GM19240 (cell line): ENCODE measurements around the gene BICRA.
"Not testable (repeated sequence)": the region's sequence is repeated elsewhere in the genome, so short reads cannot be mapped to it uniquely, and the experiment has no call there.

ENCODE experiments used
- DNase-seq: peaks from one replicate; pipeline ENCODE4 v3.0.0; 2011; ENCODE audit warnings: low spot score; ENCODE audit not compliant: insufficient read length

Gene BICRA

GRCh38 chr19:47661611-47662010 lies 52.7 kb downstream of the BICRA start:
- DNase-seq, result no peak

DNA sequence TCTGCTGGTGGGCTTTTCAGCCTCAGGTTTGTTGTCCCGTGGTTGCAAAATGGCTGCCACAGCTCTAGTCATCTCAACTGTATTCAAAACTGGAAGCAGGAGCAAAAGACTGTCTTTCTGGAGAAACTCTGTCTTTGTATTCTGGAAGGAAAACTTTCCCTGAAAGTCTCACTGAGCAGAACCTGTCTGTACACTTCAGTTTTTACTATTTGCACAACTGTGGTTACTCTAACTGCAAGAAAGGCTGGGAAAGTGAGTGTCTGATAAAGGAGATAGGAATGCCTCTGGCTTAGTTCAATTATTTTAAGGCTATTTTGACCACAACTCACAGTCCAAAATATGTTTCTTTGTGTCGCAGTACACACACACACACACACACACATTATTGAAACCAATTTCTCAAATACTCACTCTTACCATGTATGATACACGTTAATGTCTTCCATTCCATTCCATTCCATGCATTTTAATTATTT lies 54.5 kb downstream of the BICRA start:
- no peak for DNase-seq

GRCh38 chr19:47663911-47664771 lies 55.2 kb downstream of the BICRA start:
- no peak for DNase-seq

- DNase-seq, result not testable (repeated sequence)
Measured at GRCh38 chr19:47668556-47668955, 59.6 kb downstream of the BICRA start.

GRCh38 chr19:47670736-47671135 lies 61.8 kb downstream of the BICRA start:
- DNase-seq, result no peak

- no peak for DNase-seq
Measured at GRCh38 chr19:47671499-47671898, 62.6 kb downstream of the BICRA start.

DNA sequence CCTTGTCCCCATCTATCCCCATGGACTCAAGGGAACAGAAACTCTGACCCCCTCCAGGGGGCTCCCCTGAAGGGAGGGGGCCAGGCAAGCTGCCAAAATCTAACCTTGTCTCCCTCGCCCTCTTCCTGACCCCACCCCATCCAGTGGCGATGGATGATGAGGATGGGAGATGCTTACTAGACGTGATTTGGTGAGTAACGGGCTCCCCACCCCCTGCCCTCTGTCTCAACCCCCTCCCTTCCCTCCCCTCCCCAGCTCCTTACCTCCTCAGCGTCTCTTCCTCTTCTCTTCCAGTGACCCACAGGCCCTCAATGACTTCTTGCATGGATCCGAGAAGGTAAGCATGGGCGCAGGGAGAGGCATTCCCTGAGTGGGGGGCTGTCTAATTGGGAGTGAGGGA lies 64.5 kb downstream of the BICRA start:
- no peak for DNase-seq

- no peak for DNase-seq
Measured at GRCh38 chr19:47674548-47674947, 65.6 kb downstream of the BICRA start.

DNA sequence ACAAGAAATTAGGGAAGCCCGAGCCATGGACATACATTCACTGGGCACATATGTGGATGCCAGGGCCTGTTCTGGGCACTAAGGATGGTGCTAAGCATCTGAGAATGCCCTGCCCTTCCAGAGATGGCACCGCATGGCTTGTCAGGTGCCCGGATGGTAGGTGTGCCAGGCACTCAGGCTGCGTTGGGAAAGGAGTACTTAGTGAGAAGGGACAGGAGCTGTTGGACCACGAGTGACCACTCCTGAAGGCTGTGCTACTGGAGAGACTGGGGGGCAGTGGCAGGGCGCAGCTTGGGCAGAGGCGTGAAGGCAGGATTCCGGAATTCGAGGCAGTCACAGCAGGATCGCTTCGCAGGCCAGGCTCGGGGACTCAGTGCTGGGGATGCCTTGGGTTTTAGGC lies 66.3 kb downstream of the BICRA start:
- no peak for DNase-seq

DNA sequence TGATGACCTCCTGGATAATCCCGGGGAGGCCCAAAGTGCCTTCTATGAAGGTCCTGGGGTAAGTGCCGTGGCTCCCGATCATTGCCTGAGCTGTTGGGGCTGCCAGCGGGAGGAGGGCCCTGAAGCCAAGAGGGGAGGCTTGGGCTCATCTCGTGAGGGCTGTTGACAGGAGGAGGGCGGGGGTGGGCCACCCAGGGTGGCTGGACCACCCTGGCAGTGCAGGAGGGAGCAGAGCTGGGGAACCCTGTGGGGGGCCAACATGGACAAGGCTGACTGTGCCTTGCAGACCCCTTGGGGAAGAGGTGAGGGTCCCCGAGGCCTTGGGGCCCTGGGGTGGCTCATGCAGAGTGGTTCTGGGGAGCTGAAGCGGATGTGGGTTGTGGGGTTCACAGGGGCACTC lies 66.9 kb downstream of the BICRA start:
- no peak for DNase-seq

DNA sequence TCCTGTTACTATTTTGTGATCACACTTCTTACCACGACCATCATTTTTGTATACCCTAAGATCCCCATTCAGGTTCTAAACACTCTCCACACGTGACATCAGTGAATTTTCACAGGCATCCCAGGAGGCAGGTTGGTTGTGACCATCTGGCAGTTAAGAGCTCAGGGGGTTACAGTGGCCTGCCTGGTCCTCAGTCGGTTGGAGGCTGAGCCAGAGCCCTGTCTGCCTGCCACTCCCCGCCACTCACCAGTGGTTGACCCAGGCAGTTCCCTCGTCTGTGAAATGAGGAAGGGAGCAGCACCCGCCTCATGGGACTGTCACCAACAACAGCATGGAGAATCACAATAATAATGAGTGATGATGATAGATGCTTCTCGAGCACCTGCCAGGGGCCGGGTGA lies 67.9 kb downstream of the BICRA start:
- no peak for DNase-seq

- no peak for DNase-seq
Measured at GRCh38 chr19:47679251-47679900, 70.4 kb downstream of the BICRA start.

DNA sequence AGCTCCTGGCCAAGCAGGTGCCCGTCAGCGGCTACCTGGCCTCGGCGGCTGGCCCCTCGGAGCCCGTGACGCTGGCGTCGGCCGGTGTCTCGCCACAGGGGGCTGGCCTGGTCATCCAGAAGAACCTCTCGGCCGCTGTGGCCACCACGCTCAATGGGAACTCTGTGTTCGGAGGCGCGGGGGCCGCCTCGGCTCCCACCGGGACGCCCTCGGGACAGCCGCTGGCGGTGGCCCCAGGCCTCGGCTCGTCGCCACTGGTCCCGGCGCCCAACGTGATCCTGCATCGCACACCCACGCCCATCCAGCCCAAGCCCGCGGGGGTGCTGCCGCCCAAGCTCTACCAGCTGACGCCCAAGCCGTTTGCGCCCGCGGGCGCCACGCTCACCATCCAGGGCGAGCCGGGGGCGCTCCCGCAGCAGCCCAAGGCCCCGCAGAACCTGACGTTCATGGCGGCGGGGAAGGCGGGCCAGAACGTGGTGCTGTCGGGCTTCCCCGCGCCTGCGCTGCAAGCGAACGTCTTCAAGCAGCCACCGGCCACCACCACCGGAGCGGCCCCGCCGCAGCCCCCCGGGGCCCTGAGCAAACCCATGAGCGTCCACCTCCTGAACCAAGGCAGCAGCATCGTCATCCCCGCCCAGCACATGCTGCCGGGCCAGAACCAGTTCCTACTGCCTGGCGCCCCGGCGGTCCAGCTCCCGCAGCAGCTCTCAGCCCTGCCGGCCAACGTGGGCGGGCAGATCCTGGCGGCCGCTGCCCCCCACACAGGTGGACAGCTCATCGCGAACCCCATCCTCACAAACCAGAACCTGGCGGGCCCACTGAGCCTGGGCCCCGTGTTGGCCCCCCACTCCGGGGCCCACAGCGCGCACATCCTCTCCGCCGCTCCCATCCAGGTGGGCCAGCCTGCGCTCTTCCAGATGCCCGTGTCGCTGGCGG lies 71.3 kb downstream of the BICRA start:
- no peak for DNase-seq

GRCh38 chr19:47680858-47681332 lies 72.0 kb downstream of the BICRA start:
- no peak for DNase-seq

GRCh38 chr19:47681388-47681787 lies 72.5 kb downstream of the BICRA start:
- no peak for DNase-seq

DNA sequence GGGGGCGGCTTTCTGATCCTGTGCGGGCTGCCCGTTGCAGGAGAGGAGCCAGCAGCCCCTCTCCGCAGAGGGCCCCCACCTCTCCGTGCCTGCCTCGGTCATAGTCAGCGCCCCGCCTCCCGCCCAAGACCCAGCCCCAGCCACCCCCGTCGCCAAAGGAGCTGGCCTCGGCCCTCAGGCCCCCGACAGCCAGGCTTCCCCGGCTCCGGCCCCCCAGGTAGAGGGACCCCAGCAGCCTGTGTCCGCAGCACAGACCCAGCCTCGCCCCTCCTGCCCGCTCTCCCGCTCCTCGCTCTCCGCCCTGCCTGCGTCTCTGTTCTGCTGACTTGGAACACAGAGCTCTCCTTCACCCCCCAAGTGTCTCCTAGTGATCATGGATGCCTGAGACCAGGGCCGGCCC lies 73.0 kb downstream of the BICRA start:
- DNase-seq, result no peak

DNA sequence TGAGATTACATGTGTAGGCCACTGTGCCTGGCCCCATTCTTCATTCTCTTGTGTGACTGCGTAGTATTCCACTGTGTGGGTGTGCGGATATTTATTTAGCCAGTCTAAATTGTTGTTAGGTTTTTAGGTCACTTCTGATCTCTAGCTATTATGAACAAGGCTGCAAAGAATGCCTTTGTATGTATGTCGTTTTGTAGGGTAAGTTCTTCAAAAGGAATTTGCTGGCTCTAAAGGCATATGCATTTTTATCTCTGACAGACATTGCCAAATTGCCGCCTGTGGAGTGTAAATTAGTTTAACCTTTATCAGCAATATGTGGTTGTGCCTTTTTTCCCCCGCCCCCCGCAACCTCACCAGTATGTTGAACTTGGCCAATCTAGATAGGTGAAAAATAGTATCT lies 74.0 kb downstream of the BICRA start:
- DNase-seq, result no peak

- DNase-seq, result no peak
Measured at GRCh38 chr19:47686679-47687450, 77.9 kb downstream of the BICRA start.

GRCh38 chr19:47687906-47688305 lies 79.0 kb downstream of the BICRA start:
- no peak for DNase-seq

DNA sequence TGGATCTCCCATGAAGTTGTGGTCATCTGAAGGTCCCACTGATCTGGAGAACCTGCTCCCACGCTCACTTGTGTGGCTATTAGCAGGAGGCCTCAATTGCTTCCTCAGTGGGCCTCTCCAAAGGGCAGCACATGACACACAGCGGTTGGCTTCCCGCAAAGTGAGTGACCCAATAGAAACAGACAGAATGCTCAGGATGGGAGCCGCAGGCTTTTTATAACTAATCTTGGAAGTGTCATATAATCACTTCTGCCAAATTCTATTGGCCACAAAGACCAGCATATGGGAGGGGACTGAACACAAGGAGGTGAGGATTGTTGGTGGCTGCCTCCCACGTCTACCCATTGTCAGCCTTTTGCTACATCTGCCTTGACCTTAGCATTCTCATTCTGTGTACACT lies 82.2 kb downstream of the BICRA start:
- DNase-seq, result no peak

DNA sequence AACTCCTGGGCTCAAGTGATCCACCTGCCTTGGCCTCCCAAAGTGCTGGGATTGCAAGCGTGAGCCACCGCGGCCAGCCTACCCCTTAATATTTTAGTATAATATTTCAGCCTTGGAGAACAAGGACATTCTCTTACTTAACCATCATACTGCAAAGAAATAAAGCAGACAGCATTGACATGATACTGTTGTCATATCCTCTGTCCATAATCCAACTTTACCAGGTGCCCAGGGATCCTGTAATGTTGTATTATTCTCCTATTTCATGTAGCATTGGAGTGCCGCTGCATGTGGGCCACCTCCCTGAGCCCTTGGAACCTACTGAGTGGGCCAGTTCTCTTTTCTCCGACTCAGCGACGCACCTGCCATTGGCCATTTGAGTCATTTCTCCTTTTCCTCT lies 82.8 kb downstream of the BICRA start:
- no peak for DNase-seq
